ENCODE data around the gene CDK13. TPM values are rescaled to one million over a fixed set of nuclear protein-coding genes. Genes with fewer than 3 reads are reported as not detected.

Gene CDK13
- total RNA-seq, 2 donors from 2014 or later, result 26.9 to 28.1 TPM

DNA sequence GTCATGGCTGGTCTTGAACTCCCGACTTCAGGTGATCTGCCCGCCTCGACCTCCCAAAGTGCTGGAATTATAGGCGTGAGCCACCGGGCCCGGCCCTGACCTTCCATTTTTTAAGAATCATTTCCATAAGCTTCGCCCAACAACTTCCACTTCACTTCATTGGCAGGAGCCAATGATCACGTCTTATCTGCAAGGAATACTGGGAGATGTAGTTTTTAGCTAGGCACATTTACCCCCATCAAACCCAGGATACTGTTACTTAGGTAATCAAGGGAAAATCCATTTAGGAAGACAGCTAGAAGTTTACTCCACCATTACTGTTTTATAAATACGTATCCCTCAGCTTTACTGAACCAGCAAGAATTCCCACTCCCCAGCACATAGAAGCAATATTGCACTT is 3.4 kb upstream of the CDK13 start:
- no peak for ATAC-seq
- DNase-seq, result no peak
- intact Hi-C loops (cut with DNase I), result loop anchor here in 1 of 2 donors (5.0 kb wide), 1 partner anchor 49 kb away; no protein-coding TSS in a partner anchor

DNA sequence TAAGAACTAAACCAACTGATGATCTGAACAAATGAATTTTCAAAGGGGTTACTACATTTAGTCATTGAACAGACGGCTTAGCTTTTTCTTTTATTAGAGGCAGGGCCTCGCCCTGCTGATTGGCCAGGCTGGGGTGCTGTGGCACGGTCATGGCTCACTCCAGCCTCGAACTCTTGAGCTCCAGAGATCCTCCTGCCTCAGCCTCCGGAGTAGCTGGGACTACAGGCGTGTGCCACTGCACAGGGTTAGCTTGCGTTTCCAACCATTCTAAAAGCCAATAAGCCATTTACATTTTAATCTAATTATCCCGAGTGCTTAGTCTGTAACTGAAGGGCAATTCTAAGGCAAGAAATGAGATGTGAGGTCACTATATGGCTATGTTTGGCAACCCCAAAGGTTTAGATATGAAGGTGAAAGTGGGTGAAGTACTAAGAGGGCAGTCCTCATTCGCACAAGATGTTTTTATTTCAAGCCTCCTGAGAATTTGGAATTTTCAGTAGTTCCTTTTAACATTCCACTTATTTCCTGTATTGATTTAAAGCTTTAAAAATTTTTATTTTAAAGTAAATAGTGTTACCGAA is 1.6 kb upstream of the CDK13 start:
- DNase-seq (no peak), ATAC-seq (no peak)
- intact Hi-C loops (cut with DNase I), result loop anchor here in 1 of 2 donors (5.0 kb wide), 1 partner anchor 51 kb away; no protein-coding TSS in a partner anchor

DNA sequence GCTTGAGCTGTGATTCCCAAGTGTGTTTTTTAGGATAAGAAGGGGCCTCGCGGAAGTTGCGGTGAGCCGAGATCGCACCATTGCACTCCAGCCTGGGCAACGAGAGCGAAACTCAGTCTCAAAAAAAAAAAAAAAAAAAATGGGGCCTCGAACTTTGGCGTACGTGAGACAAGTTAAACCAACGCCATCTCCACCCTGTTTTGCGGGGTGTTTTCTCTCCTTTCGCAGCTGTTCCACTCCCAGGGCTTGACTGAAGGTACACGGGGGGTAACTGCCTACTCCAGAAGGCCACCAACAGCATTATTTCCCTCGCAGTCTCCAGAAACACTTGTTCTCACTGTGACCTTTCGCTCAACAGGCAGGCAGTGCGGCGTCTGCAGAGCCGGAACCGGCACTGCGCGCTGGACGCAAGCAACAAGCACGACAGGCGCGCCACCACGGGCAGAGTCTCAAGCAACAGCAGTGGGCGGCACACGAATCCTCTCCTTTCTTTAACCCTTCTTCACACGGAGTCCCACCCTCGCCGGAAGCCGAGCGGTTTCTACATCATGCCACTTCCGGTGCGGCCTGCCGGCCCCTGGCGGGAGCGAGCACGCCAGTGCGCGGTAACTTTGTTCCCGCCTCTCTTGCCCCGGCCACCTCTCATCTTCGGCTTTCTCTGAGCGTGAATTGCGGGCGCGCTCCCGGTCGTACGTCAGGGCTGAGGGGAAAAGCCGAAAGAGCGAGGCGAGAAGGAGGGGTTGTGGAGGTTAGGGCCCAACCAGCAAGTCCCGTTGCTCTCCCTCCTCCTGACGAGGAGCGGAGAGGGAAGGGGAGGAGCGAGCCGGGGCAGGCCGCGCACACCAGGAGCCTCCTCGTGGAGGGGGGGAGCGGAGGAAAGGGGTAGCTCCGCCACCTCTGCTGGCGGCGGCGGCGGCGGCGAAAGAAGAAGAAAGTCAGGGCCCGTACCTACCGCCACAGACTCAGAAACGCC is 814 bp upstream of the CDK13 start:
- intact Hi-C loops (cut with DNase I), result loop anchor here in 1 of 2 donors (5.0 kb wide), 1 partner anchor 52 kb away; no protein-coding TSS in a partner anchor
- peak; percentile 89 to 94 for ATAC-seq
- peak; percentile 99 for DNase-seq

DNA sequence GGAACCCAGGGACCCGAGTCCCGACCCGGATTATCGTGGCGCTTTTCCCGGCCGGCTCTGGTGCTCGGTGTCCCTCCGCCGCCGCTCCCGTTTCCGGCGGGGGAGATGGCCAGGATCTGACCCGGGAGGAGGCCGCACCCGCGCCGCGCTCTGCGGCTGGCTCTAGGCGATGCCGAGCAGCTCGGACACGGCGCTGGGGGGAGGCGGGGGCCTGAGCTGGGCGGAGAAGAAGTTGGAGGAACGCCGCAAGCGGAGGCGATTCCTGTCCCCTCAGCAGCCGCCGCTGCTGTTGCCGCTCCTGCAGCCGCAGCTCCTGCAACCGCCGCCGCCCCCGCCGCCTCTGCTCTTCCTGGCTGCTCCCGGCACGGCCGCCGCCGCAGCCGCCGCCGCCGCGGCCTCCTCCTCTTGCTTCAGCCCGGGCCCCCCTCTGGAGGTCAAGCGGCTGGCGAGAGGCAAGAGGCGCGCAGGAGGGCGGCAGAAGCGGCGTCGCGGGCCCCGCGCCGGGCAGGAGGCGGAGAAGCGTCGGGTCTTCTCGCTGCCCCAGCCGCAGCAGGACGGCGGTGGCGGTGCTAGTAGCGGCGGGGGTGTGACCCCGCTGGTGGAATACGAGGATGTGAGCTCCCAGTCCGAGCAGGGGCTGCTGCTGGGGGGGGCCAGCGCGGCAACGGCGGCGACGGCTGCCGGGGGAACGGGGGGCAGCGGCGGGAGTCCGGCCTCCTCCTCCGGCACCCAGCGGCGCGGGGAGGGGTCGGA is 593 bp downstream of the CDK13 start:
- peak; percentile 13 to 26 for ATAC-seq
- peak; percentile 69 for DNase-seq
- intact Hi-C loops (cut with DNase I), result loop anchor here in 1 of 2 donors (2.0 kb wide), 1 partner anchor 102 kb away; no protein-coding TSS in a partner anchor

DNA sequence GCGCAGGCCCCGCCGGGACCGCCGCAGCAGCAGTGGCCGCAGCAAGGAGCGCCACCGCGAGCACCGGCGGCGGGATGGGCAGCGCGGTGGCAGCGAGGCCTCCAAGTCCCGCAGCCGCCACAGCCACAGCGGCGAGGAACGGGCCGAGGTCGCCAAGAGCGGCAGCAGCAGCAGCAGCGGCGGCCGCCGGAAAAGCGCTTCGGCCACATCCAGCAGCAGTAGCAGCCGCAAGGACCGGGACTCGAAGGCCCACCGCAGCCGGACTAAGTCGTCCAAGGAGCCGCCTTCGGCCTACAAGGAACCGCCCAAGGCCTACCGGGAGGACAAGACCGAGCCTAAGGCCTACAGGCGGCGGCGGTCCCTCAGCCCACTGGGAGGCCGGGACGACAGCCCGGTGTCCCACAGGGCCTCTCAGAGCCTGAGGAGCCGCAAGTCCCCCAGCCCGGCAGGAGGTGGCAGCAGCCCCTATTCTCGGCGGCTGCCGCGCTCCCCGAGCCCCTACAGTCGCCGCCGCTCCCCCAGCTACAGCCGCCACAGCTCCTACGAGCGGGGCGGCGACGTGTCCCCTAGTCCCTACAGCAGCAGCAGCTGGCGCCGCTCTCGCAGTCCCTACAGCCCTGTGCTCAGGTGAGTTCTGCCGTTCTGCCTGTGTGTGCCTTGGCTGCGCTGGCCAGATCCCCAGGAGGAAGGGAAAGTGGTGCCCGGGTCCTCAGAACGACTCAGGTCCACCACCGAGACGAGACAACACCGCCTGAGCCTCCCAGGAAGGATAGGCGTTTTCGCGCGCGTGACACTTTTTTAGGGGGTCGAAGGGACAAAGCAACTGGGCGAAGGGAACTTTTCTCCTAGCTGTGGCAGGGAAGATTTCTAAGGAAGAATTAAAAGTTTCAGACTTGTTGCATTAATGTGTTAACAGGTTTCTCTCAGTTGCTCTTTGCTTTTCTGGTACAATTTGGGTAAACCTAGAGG is 1.5 kb downstream of the CDK13 start:
- ATAC-seq (peak; percentile 2 to 13), DNase-seq (peak; percentile 53)
- intact Hi-C loops (cut with DNase I), result loop anchor here in 1 of 2 donors (2.0 kb wide), 1 partner anchor 101 kb away; no protein-coding TSS in a partner anchor

DNA sequence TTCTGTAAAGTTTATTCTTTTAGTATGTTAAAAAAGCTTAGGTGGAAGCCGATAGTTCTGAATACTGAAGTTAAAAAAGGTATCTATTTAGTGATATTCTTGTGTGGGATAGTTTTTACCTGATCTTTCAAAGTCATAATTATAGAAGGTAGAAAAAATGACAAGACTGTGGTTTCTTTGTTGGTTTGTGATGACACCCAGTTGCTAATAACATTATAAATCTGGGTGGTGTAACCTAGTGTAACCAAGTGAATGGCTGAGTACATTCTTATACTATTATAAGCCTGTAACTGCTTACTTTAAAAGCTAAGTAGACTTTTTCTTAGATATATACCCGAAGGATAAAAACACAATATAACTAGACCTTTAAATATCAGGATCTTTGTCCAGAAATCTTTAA is 2.3 kb downstream of the CDK13 start:
- ATAC-seq (no peak), DNase-seq (no peak)
- intact Hi-C loops (cut with DNase I), result no loop called here

DNA sequence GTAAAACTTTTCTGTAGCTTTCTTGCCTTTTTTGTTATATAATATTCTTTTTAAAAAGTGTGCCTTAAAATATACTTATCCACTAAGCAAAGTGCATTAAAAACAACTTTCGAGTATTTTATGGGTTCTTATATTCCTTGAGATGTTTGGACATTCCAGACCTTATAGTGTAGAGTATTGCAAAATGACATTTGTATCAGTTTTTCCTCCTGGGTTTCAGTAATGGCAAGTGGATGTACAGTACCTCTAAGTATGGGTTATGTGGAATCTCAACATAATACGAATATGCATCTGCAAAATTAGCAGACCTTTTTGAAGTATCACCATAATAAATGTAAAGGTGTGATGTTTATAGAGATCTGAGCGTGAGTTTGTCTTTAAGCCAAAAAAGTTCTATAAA is 2.7 kb downstream of the CDK13 start:
- ATAC-seq (no peak), DNase-seq (no peak)
- intact Hi-C loops (cut with DNase I), result no loop called here

DNA sequence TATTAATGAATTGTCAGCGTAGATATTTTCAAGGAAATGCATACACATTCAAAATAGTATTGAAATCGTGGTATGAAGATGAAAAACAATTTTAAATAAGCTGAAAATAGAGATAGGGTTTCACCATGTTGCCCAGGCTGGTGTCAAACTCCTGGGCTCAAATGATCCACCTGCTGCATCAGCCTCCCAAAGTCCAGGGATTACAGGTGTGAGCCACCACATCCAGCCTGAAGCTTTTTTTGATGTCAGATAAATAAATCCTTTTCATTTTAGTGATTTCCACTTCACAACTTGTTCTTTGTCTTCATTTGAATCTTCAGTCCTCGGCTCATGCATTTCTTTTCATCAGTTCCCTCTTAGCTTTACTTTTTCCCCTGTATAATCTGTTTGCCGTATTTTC is 4.6 kb downstream of the CDK13 start:
- no peak for DNase-seq
- intact Hi-C loops (cut with DNase I), result no loop called here
- no peak for ATAC-seq

DNA sequence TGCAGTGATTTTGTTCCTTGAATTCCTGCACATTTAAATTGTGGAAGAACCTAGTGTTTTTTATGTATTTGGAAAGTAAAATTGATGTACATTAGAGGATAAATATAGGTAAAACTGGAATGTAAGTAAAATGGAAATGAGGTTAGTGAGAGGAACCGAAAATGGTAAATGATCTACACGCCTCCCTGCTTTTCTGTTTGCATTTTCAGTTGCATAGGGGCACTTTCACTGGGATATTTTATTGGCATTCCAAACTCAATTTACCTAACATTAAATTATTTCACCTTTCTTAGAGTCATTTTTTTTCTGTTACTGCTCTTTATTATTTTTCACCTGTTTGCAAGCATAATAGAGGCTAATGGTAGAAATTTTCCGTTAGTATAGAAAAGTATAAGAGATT is 8.0 kb downstream of the CDK13 start:
- intact Hi-C loops (cut with DNase I), result no loop called here
- no peak for DNase-seq
- ATAC-seq, result no peak

DNA sequence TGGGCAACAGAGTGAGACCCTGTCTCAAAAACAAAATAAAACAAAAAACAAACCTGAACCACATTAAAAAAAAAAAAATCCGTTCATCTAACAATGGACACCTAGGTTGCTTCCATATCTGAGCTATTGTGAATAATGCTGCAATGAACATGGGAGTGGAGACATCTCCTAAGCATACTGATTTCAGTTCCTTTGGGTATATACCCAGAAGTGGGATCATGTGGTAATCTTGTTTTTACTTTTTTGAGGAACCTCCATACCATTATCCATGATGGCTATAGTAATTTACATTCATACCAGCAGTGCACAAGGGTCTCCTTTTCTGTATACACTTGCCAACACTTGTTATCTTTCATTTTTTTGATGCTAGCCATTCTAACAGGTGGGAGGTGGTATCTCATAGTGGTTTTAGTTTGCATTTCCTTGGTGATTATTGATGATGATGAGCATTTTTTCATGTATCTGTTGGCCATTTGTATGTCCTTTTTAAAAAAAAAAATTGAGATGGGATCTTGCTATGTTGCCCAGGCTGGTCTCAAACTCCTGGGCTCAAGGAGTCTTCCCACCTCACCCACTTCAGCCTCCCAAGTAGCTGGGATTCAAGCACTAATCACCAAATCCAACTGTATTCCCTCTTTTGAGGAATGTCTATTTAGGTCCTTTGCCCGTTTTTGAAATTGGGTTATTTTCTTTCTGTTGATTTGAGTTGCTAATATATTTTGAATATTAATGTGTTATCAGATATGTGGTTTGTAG is 17.5 kb downstream of the CDK13 start:
- intact Hi-C loops (cut with DNase I), result no loop called here
- no peak for DNase-seq
- no peak for ATAC-seq

DNA sequence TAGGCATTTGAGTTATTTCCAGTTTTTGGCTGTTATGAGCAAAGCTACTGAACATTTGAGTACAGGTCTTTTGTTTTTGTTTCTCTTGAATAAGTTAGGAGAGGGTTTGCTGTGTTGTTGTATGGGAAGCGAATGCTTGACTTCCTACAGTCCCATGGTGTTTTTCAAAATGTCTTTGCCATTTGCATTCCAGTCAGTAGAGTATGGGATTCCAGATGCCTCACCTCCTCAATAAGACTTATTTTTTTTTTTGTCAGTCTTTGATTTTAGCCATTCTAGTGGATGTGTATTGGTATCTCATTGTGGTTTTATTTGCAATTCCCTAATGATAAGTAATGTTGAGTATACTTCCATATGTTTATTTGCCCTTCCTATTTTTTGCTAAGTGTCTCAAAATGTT is 19.4 kb downstream of the CDK13 start:
- DNase-seq (no peak), ATAC-seq (no peak)
- intact Hi-C loops (cut with DNase I), result no loop called here

DNA sequence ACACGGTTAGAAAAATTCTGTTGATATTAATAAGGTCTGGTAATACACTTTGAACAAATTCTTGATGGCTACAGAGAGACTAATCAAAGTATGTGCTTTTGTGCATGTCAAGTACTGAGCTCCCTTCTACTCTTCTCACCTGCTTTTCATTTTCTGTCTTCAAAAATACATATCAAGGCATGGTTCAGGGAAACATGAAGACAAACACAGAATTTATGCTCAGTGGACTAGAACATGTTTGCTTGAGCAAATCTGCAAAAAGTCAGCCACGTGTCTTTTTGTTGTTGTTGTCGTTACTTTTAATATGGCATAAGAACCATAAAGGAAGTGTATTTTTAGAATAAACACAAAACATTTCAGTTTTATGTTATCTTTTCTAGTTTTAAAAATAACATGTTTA is 21.9 kb downstream of the CDK13 start:
- no peak for ATAC-seq
- no peak for DNase-seq
- intact Hi-C loops (cut with DNase I), result no loop called here

DNA sequence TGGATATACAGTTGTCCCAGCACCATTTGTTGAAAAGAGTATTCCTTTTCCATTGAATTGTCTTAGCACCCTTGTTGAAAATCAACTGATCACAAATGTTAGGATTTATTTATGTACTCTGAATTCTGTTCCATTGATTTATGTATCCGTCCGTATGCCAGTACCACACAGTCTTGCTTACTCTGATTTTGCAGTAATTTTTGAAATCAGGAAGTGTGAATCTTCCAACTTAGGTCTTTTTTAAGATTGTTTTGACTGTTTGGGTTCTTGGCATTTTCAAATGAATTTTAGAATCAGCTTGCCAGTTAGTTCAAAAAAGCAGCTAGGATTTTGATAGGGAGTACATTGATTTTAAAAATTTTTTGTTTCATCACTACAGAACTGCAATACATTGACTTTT is 23.7 kb downstream of the CDK13 start:
- no peak for DNase-seq
- intact Hi-C loops (cut with DNase I), result no loop called here
- ATAC-seq, result no peak

DNA sequence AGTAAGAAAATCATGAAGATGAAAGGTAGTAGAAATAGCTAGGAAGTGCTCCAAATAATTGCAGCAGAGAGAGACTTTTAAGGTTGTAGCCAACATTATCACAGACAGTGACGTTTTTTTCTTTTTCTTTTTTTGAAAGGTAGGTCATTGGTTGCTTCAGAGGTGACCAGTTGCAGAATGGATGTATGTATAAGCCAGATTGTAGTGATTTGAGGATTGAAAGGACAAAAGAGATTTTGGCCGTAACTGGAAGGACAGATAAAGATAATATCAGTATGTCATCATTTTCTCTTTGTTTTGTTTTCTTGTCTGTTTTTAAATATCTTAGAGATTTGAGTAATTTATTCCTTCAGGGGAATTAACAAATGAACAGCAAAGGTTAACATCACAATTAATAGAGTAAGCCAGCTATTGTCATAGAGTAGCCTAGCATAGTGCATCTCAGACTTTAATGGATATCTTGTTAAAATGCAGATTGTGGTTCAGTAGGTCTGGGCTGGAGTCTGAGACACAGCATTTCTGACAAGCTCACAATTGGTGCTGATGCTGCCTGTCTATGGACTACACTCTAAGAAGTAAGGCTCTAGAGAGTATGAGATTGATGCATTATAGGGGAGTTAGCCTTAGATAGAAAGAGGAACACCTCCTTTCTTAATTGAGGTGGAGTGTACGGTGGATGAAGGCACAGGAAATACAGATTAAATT is 28.3 kb downstream of the CDK13 start:
- no peak for ATAC-seq
- DNase-seq, result no peak
- intact Hi-C loops (cut with DNase I), result no loop called here

DNA sequence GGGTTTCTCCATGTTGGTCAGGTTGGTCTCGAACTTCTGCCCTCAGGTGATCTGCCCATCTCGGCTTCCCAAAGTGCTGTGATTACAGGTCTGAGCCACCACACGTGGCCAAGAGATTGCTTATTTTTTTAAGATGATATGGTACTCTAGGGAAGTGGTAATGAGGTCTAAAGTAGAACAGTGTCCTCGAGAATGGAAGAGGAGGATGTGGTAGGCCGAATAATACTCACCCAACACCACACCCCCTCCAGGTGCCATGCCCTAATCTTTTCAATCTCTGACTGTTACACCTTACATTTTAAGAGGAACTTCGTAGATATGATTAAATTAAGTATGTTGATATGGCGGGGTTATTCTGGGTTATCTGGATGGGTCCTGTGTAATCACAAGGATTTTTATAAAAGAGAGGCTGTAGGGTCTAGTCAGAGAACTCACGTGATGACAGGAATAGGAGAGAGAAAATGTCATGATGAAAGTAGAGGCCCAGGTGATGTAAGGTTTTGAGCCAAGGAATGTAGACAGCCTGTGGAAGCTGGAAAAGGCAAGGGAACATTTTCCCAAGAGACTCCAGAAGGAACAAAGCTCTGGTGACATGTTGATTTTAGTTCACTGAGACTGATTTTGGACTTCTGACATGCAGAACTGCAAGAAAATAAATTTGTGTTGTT is 29.5 kb downstream of the CDK13 start:
- ATAC-seq, result peak in 1 of 2 donors; percentile 31

DNA sequence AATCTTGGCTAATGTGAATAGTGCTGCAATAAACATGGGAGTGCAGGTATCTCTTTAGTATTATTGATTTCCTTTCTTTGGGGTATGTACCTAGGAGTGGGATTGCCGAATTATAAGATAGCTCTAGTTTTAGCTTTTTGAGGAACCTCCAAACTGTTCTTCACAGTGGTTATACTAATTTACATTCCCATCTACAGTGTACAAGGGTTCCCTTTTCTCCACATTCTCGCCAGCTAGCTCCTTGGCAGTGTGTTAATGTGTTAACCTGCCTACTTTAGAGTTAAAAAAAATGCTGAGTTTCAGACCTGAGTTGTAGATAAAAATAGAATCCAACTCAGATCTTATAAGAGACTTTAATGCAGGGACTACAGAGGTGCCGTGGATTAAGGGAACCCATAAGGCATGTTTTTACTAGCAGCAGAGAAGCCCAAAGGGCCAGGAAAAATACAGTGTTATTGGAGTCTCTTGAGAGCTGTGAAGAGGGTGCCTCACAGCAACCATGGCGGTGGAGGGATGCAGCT is 35.4 kb downstream of the CDK13 start:
- ATAC-seq, result no peak

More for the DNA sequence above, 29.5 kb downstream of the CDK13 start:
- no peak for DNase-seq
- intact Hi-C loops (cut with DNase I), result no loop called here

More for the DNA sequence above, 35.4 kb downstream of the CDK13 start:
- DNase-seq, result no peak
- intact Hi-C loops (cut with DNase I), result no loop called here
